ENCODE results near the gene HPS5. TPM values are rescaled to one million over a fixed set of nuclear protein-coding genes. Genes with fewer than 3 reads are reported as not detected.

The HPS5 gene
- total RNA-seq, 2 experiments from 2014 or later, result 23.0 to 29.9 TPM

Small RNA genes within 50 kb of the gene (small RNA-seq; reads per million reads assigned to genes)
- gene RNA5SP333 (not detected), gene RNA5SP334 (not detected)

Other genes with a start within 250 kb of the HPS5 start
- 32.2 and 40.0 TPM in 2 replicates for gene SAAL1, start 216.1 kb downstream of the HPS5 start, total RNA-seq (2014; rRNA removed; shearing (Covaris generic))
- gene SAAL1, start 216.1 kb downstream of the HPS5 start, total RNA-seq (2022), result 46.4 and 52.3 TPM in 2 replicates
- gene MRGPRX3, start 189.6 kb downstream of the HPS5 start, total RNA-seq (2014; rRNA removed; shearing (Covaris generic)), result not detected in 2 replicates
- gene MRGPRX3, start 189.6 kb downstream of the HPS5 start, total RNA-seq (2022), result not detected in 2 replicates
- not detected in 2 replicates for gene MRGPRX4, start 149.3 kb downstream of the HPS5 start, total RNA-seq (2014; rRNA removed; shearing (Covaris generic))
- not detected in 2 replicates for gene MRGPRX4, start 149.3 kb downstream of the HPS5 start, total RNA-seq (2022)
- not detected in 2 replicates for gene SAA4, start 85.3 kb downstream of the HPS5 start, total RNA-seq (2014; rRNA removed; shearing (Covaris generic))
- not detected in 2 replicates for gene SAA4, start 85.3 kb downstream of the HPS5 start, total RNA-seq (2022)
- gene SAA2, start 73.5 kb downstream of the HPS5 start, total RNA-seq (2014; rRNA removed; shearing (Covaris generic)), result not detected in 2 replicates
- not detected in 2 replicates for gene SAA2, start 73.5 kb downstream of the HPS5 start, total RNA-seq (2022)
- not detected in 2 replicates for gene SAA1, start 55.9 kb downstream of the HPS5 start, total RNA-seq (2014; rRNA removed; shearing (Covaris generic))
- not detected in 2 replicates for gene SAA1, start 55.9 kb downstream of the HPS5 start, total RNA-seq (2022)
- gene GTF2H1, start 427 bp upstream of the HPS5 start, total RNA-seq (2014; rRNA removed; shearing (Covaris generic)), result 48.0 and 53.1 TPM in 2 replicates
- gene GTF2H1, start 427 bp upstream of the HPS5 start, total RNA-seq (2022), result 58.0 and 62.1 TPM in 2 replicates
- gene LDHA, start 72.4 kb upstream of the HPS5 start, total RNA-seq (2014; rRNA removed; shearing (Covaris generic)), result 398 and 399 TPM in 2 replicates
- 700 and 1,156 TPM in 2 replicates for gene LDHA, start 72.4 kb upstream of the HPS5 start, total RNA-seq (2022)
- gene LDHC, start 90.2 kb upstream of the HPS5 start, total RNA-seq (2014; rRNA removed; shearing (Covaris generic)), result not detected in 2 replicates
- not detected in 2 replicates for gene LDHC, start 90.2 kb upstream of the HPS5 start, total RNA-seq (2022)
- gene LDHAL6A, start 133.7 kb upstream of the HPS5 start, total RNA-seq (2014; rRNA removed; shearing (Covaris generic)), result not detected in 2 replicates
- gene LDHAL6A, start 133.7 kb upstream of the HPS5 start, total RNA-seq (2022), result not detected in 2 replicates
- gene TSG101, start 204.8 kb upstream of the HPS5 start, total RNA-seq (2014; rRNA removed; shearing (Covaris generic)), result 56.9 and 96.8 TPM in 2 replicates
- gene TSG101, start 204.8 kb upstream of the HPS5 start, total RNA-seq (2022), result 54.2 and 72.1 TPM in 2 replicates

Measured in OCI-LY7 (cell line).